HG03571 (cell line): Measurements from ENCODE around the gene SP140L.
A peak's percentile ranks its signal among the peaks of the same experiment; 100 is the strongest.
"Not testable (repeated sequence)": the region's sequence is repeated elsewhere in the genome, so short reads cannot be mapped to it uniquely, and the experiment has no call there.

Source experiments
- ATAC-seq: cut with Tn5 transposase; IDR thresholded peaks from one replicate; pipeline ENCODE4 v1.9.1; 2021; ENCODE audit not compliant: unreplicated experiment

The SP140L gene

GRCh38 chr2:230323385-230324106 is 3.4 kb upstream of the SP140L start:
- ATAC-seq: no peak

DNA sequence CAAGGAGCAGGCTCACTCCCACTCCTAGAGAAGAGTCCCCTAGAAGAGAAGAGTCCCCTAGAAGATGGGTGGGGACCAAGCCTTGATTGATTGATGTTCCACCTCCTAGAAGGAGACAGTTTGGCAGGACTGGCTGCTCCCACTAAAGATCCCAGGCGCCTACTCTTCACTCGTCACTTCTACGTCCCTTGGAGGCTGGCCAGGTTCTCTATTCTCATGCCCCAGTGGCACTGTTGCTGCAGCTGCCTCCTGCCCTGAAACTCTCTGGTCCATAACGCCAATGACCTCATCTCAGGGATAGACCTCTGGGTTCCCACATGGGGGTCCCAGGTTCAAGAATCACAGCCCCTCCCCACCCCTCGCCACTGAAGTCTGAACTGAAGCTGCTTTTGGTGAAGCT is 2.5 kb upstream of the SP140L start:
- ATAC-seq: no peak

DNA sequence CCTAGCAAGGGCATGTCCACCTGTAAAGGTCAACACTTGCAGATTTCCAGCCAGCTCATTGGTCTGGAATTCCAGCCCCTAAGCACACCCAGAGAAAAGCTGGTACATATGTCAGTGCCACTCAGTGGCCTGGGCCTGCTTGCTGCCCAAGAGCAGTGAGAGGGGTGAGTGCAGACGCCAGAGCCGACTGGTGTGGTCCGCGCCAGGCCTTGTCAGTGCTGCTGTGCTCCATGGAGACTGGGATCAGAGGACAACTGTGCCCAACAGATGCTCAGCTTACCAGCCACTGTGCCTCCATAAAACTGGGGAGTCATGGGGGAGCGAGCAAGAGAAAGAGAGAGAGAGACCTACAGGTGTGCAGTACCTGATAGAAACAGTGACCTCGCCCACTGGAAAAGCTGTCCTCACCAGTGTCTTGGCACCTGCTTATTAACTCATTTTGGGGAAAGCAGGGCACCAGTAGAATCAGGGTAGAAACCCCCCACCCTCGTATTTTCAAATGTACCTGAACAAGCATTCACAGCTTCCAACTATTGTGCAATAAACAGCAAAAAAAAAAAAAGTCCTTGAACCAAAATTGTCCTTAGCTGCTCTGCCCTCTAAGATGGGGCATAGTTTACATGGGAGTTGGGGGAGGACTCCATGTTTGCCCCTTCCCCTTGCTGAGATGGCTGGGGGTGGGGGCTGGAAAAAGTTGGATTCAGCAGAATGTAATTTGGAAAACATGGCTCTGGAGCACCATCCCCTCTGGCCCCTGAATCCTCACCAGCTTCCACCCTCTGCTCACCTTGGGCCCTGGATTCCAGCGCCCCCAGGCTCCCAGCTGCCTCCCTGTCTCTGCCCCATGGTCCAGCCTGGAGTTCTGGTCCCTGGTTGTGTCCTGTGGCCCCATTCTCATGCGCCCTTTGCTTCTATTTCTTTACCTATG is 1.4 kb upstream of the SP140L start:
- no peak for ATAC-seq

DNA sequence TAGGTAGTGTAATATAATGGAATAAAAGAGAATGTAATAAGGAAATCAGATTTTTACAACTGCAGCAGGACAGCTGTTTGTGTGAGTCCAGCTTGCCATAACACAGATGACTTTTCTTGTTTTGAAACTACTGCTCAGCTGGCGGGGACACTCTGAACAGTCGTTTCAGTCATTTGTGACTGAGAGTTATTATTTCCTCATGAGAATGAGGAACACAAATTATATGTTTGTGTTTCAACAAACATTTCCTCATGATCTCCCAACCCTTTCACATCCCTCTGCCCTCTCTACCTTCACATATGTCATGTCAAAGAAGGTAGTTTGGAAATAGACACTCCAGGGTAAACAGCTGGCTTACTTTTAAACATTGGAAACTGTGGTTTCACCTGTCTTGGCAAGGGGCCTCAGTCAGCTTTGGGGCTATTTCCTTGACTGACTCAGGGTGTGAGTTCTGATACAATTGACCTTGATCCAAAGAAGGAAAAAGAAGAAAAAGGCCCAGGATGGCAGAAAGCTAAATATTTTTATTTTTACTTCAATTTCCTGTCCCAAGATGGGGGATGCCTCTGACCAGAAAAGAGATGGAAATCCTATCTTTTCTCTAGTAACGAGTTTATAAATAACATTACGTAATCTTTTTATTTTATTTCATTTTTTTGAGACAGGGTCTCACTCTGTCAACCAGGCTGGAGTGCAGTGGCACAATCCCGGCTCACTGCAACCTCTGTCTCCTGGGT is 593 bp downstream of the SP140L start:
- ATAC-seq: peak; percentile 69

- ATAC-seq: no peak
Measured at GRCh38 chr2:230328155-230328458, 1.1 kb downstream of the SP140L start.

- no peak for ATAC-seq
Measured at GRCh38 chr2:230329946-230330605, 3.1 kb downstream of the SP140L start.

DNA sequence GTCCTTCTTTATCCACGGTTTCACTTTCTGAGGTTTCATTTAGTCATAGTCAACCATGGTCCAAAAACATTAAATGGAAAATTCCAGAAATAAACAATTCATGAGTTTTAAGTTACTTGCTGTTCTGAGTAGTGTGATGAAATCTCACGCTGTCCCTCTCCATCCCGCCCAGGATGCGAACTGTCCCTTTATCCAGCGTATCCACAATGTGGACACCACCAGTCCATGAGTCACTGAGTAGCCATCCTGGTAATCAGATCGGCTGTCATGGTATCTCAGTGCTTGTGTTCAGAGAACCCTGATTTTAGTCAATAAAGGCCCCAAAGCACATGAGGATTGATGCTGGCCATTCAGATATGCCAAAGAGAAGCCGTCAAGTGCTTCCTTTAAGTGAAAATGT is 3.7 kb downstream of the SP140L start:
- no peak for ATAC-seq

DNA sequence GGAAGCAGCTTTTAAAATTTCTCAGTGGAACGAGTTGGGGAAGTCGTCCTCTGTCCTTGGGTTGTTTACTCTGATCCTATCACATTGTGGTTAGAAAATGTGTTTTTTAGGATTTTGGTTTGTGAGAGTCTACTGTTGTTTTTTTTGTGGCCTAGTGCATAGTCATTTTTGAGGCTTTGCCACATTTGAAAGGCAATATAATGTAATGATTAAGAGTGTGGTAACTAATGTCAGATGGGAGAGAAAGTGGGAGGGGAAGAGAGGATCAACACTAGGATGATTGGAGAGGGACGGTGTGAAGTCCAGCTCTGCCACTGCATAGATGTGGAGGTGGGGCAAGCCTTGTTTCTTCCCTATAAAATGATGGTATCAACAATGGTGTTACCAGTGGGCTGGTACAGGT is 8.5 kb downstream of the SP140L start:
- no peak for ATAC-seq

DNA sequence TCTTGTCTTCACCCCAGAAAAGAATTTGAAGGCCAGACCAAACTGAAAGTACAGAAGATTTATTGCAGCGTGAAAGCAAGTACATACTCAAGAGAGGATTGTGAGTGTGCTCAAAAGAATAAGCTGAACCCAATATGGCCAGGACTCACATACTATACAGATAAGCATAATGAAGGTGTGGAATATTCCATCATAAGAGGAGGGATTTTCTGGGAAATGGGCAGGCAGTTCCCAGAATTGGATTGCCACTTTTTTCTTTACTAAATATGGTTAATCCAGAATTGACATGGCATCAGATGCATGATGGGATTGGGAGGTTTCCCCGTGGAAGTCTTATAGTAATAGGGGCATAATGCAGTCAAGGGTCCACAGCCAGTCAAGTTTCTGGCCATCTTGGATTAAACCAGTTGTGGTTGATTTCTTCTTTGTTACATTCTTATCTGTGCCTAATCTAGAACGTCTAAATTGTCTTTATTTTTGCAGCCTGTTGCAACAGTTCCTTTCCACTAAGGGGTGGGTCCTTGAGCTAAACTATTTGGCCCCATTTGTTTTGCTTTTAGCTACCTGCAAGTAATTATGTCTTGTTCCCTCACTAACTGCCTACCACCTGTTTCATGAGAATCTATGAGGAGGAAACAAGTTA is 9.0 kb downstream of the SP140L start:
- ATAC-seq: no peak

DNA sequence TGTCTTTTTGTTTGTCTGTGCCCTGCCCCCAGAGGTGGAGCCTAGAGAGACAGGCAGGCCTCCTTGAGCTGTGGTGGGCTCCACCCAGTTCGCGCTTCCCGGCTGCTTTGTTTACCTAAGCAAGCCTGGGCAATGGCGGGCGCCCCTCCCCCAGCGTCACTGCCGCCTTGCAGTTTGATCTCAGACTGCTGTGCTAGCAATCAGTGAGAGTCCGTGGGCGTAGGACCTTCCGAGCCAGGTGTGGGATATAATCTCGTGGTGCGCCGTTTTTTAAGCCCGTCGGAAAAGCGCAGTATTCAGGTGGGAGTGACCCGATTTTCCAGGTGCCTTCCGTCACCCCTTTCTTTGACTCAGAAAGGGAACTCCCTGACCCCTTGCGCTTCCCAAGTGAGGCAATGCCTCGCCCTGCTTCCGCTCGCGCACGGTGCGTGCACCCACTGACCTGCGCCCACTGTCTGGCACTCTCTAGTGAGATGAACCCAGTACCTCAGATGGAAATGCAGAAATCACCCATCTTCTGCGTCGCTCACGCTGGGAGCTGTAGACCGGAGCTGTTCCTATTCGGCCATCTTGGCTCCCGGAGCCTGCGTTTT is 15.0 kb downstream of the SP140L start:
- ATAC-seq: not testable (repeated sequence)

GRCh38 chr2:230343041-230343624 is 16.1 kb downstream of the SP140L start:
- ATAC-seq: not testable (repeated sequence)

DNA sequence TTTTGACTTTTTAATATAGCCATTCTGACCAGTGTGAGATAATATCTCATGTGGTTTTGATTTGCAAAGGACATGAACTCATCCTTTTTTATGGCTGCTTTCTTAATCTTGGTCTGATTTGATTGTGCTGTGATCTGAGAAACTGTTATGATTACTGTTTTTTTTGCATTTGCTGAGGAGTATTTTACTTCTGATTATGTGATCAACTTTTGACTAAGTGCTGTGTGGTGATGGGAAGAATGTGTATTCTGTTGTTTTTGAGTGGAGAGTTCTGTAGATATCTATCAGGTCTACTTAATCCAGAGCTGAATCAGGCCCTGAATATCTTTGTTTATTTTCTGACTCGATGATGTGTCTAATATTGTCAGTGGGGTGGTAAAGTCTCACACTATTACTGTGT is 16.8 kb downstream of the SP140L start:
- no peak for ATAC-seq

GRCh38 chr2:230346465-230346864 is 19.5 kb downstream of the SP140L start:
- ATAC-seq: no peak

DNA sequence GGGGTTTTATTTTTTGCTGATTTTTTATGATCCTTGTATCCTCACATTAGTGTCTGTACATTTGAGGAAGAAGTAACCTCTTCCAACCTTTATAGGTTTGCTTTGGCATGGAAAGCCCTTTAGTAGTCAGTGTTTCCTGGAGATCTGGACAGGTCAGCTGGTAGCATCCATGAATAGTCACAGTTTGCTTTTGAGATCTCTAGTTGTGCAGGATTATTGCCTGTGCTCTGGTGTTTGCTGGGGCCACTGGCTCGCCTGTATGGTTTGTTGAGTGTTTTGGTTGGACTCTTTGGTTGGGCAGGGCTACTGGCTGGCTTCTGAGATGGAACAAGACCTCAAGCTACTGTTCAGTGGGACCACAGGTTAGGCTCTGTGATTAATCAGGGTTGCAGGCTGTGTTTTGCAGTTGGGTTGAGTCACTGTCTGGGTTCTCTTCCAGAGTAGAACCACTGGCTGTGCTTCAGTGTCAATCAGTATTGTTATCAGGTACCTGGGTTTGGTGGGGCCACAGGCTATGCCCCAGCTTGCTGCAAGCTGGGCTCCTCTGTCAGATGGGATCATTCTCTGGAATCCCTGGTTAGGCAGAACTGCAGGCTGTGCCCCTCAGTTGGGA is 20.0 kb downstream of the SP140L start:
- no peak for ATAC-seq

- ATAC-seq: peak; percentile 64
Measured at GRCh38 chr2:230347659-230348305, 20.8 kb downstream of the SP140L start.

- ATAC-seq: no peak
Measured at GRCh38 chr2:230348787-230349186, 21.8 kb downstream of the SP140L start.

DNA sequence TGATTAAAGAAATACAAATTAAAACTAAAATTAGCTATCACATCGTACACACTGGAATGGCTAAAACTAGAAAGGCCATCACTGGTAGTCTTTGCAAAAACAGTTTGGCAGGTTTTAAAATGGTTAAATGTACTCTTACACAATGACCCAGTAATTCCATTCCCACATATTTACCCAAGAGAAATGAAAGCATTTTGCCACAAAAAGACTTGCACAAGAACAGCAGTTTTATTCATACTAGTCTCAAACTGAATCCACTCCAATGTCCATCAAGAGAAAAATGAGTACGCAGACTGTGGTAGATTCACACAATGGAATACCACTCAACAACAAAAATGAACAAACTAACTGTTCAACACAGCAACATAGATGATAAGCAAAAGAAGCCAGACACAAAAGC is 29.1 kb downstream of the SP140L start:
- ATAC-seq: no peak

GRCh38 chr2:230358305-230358704 is 31.3 kb downstream of the SP140L start:
- ATAC-seq: no peak

DNA sequence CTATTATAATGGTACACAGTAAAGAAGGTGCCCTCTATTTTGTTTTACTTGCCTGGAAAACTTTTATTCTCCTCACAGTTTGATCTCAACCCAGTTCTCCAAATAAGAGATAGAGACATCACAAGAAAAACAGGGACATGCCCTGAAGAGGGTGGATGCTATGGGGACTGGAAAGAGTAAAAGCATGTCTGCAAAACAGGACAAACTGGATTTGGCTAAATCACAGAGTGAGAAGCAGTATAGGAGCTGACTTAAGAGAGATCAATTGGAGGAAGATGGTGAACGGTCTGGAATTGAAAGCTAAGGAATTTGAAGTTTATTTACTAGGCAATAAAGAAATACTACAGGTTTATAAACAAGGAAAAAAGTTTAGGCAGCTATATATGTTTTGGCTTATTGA is 33.0 kb downstream of the SP140L start:
- ATAC-seq: no peak
